Kidney (tissue), 14 donors: ENCODE measurements around the gene VWA5B2. TPM values are rescaled to one million over a fixed set of nuclear protein-coding genes. Genes with fewer than 3 reads are reported as not detected.

Source experiments
- DNase-seq, 5 donors: peaks; one replicate each; pipeline ENCODE4 v3.0.0-alpha.2; 2013 to 2020
- FAIRE-seq: peaks from 2 replicates; lab custom pipeline; 2012; peaks lifted over from hg19 to GRCh38; lab: Jason Lieb, UNC
- H3K27ac ChIP-seq, 2 donors: one replicate each; pipeline ENCODE4 v1.7.0; 2013; ENCODE audit warnings: low read depth in 2 of 2, low read length in 2 of 2, inconsistent platforms in 1 of 2
- H3K27me3 ChIP-seq: one replicate; pipeline ENCODE4 v1.7.1; 2013; ENCODE audit warnings: low read length, inconsistent platforms; ENCODE audit not compliant: control insufficient read depth, insufficient read depth
- H3K36me3 ChIP-seq, 3 donors: one replicate each; pipeline versions ENCODE4 v1.7.0 to v1.7.1; 2013; ENCODE audit warnings: low read length in 3 of 3, control low read depth in 1 of 3, inconsistent platforms in 1 of 3; ENCODE audit not compliant: insufficient read depth in 3 of 3, control insufficient read depth in 2 of 3
- H3K4me1 ChIP-seq, 3 donors: one replicate each; pipeline versions ENCODE4 v1.7.0 to v1.7.1; 2013; ENCODE audit warnings: low read length in 3 of 3, inconsistent platforms in 1 of 3, low read depth in 1 of 3; ENCODE audit not compliant: control insufficient read depth in 2 of 3, insufficient read depth in 2 of 3
- H3K4me3 ChIP-seq, 3 donors: one replicate each; pipeline versions ENCODE4 v1.7.0 to v1.8.1; 2013; ENCODE audit warnings: low read length in 3 of 3, control low read depth in 1 of 3, inconsistent platforms in 1 of 3
- H3K9ac ChIP-seq, 3 donors: one replicate each; pipeline versions ENCODE4 v1.7.0 to v1.7.1; 2013; ENCODE audit warnings: low read length in 3 of 3, control low read depth in 1 of 3, inconsistent platforms in 1 of 3
- H3K9me3 ChIP-seq, 3 donors: one replicate each; pipeline versions ENCODE4 v1.7.0 to v1.7.1; 2013; ENCODE audit warnings: low read length in 3 of 3, control low read depth in 1 of 3, inconsistent platforms in 1 of 3; ENCODE audit not compliant: control insufficient read depth in 2 of 3, insufficient read depth in 1 of 3
- CTCF ChIP-seq: IDR thresholded peaks from 3 replicates; pipeline ENCODE4 v1.5.1; 2012; ENCODE audit warnings: mild to moderate bottlenecking, moderate library complexity, borderline replicate concordance; ENCODE audit not compliant: insufficient read depth; ENCODE audit errors: extremely low read depth
- intact Hi-C: fragments of 100-400 bp; cut with DNase I; formaldehyde crosslinking; loops from one replicate; pipeline ENCODE4 v1.11.1; 2022
- polyA plus RNA-seq: library from polyadenylated mRNA; stranded (reverse); fragments of 350-450 nt; fragmentation: Illumina TruSeq; extraction: RNeasy Lipid Tissue Mini Kit (QIAGEN cat#74804); gene quantifications from one replicate; pipeline ENCODE4 v1.2.3, GENCODE V29; 2014; ENCODE audit warnings: low read depth, low replicate concordance; ENCODE audit not compliant: insufficient read depth
- total RNA-seq: library from RNA; stranded (reverse); fragmentation: NEBNext Ultra II Directional; extraction: Animal tissue kit (Norgen Biotek cat#: 25700); gene quantifications from one replicate; pipeline ENCODE4 v1.2.1, GENCODE V29; 2021
- donor health status: control.
- donor health status: control.
- donor health status: control.
- donor health status: control.
- donor health status: control.
- donor health status: DM: yes; HTN: yes; CAD: no.
- donor health status: Normal renal cell carcinoma (clear cell type).

VWA5B2 gene
- total and polyA plus RNA-seq, 2 donors from 2014 or later = 0.11 to 0.25 TPM

GRCh38 chr3:184236636-184237035, 7.3 kb downstream of the VWA5B2 start:
- no peak for FAIRE-seq
- no peak for DNase-seq

DNA sequence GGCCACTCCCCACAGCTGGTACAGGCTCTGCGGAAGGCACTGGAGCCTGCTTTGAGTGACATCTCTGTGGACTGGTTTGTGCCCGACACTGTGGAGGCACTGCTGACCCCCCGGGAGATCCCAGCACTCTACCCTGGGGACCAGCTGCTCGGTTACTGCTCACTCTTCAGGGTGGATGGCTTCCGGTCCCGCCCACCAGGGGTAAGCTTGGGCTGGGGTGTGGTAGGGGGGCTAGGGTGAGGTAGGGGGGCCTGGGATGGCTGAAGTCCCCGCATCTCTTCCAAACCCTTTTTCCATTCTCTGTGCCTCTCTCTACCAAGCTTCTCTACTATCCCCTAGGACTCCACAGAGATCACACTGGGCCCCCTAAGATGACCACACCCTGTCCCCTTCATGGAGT, 7.8 kb downstream of the VWA5B2 start:
- Histone ChIP-seq H3K27ac (no peak overlapping the region), H3K4me1 (peaks cover 0 to 3% (median 0%) of the 10 kb centered on the region in 3 donors), H3K4me3 (no peak overlapping the region), H3K9me3 (no peaks in the 10 kb centered on the region), H3K36me3 (peaks cover 0 to under 1% (median 0%) of the 10 kb centered on the region in 3 donors), H3K27me3 (peaks cover 5% of the 10 kb centered on the region), H3K9ac (no peak overlapping the region)
- no peak for TF ChIP-seq CTCF
- DNase-seq = no peak
- intact Hi-C loops = no loop called here
- no peak for FAIRE-seq

More at GRCh38 chr3:184236636-184237035, 7.3 kb downstream of the VWA5B2 start:
- intact Hi-C loops = no loop called here
- Histone ChIP-seq H3K27ac (no peak overlapping the region), H3K27me3 (peaks cover 11% of the 10 kb centered on the region), H3K9ac (no peak overlapping the region), H3K9me3 (no peaks in the 10 kb centered on the region), H3K4me3 (no peak overlapping the region), H3K4me1 (peaks cover 0 to under 1% (median 0%) of the 10 kb centered on the region in 3 donors), H3K36me3 (no peaks in the 10 kb centered on the region)
- no peak for TF ChIP-seq CTCF

- Histone ChIP-seq H3K27me3 (peaks cover 1% of the 10 kb centered on the region), H3K4me1 (peaks cover 0 to 3% (median 0%) of the 10 kb centered on the region in 3 donors), H3K9me3 (no peaks in the 10 kb centered on the region), H3K27ac (no peak overlapping the region), H3K4me3 (no peak overlapping the region), H3K9ac (no peak overlapping the region), H3K36me3 (peaks cover 0 to 5% (median 3%) of the 10 kb centered on the region in 3 donors)
- DNase-seq (no peak), FAIRE-seq (no peak)
- intact Hi-C loops = no loop called here
- no peak for TF ChIP-seq CTCF
These were observed 8.4 kb downstream of the VWA5B2 start for GRCh38 chr3:184237807-184238206.
